Neural progenitor cell (in vitro differentiated cells): ENCODE data around the gene DXO.

Experiments used
- EZH2 ChIP-seq: fragments of 200-600 bp; sonication (generic); IDR thresholded peaks from 2 replicates; pipeline ENCODE4 v1.6.1; 2017; ENCODE audit warnings: antibody characterized with exemption, mild to moderate bottlenecking, moderate library complexity
- TF ChIP-seq, protein P1 (sequence below): fragments of 200-600 bp; sonication (generic); IDR thresholded peaks from 2 replicates; pipeline ENCODE4 v1.5.1; 2017; ENCODE audit warnings: antibody characterized with exemption, mild to moderate bottlenecking

DNA sequence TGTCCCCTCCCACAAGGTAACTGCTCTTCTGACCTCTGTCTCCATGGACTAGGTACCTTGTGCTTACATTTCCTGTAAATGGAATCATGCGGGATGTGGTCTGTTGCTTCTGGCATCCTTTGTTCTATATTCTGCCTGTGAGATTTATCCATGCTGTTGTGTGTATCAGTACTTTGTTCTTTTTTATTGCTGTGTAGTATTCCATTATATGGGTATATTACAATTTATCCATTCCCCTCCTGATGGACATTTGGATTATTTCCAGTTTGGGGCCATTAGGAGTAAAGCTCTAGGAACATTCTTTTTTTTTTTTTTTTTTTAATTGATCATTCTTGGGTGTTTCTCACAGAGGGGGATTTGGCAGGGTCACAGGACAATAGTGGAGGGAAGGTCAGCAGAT, 41.0 kb downstream of the DXO start:
- TF ChIP-seq, protein P1, sequence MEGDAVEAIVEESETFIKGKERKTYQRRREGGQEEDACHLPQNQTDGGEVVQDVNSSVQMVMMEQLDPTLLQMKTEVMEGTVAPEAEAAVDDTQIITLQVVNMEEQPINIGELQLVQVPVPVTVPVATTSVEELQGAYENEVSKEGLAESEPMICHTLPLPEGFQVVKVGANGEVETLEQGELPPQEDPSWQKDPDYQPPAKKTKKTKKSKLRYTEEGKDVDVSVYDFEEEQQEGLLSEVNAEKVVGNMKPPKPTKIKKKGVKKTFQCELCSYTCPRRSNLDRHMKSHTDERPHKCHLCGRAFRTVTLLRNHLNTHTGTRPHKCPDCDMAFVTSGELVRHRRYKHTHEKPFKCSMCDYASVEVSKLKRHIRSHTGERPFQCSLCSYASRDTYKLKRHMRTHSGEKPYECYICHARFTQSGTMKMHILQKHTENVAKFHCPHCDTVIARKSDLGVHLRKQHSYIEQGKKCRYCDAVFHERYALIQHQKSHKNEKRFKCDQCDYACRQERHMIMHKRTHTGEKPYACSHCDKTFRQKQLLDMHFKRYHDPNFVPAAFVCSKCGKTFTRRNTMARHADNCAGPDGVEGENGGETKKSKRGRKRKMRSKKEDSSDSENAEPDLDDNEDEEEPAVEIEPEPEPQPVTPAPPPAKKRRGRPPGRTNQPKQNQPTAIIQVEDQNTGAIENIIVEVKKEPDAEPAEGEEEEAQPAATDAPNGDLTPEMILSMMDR, result no peak
- no peak for TF ChIP-seq EZH2
